Measurements from ENCODE around the gene SSBP3. TPM values are rescaled to one million over a fixed set of nuclear protein-coding genes. Genes with fewer than 3 reads are reported as not detected.

Gene SSBP3
- total RNA-seq, 4 donors from 2014 or later = 28.7 to 162 (median 37.0) TPM

DNA sequence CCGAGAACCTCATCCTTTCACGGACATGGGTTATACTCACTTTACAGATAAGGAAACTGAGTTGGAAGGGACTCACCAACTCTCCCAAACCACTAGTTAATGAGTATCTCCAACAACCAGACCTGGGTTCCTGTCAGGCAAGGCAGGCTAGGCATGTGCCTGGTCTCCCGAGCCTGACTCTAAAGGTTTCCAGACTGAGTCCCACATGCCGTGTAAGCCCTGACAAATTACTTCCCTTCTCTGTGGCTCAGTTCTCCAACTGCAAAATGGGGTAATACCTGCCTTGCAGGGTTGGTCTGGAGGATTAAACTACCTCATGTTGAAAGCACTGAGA, 34.3 kb downstream of the SSBP3 start:
- Histone ChIP-seq H3K27ac (peak overlapping the region; percentile 4 to 73 (median 40)), H3K36me3 (no peaks in the 10 kb centered on the region), H3K9me3 (no peaks in the 10 kb centered on the region), H3K27me3 (no peaks in the 10 kb centered on the region), H3K4me3 (no peak overlapping the region), H3K4me1 (peaks cover 23 to 49% (median 35%) of the 10 kb centered on the region in 4 donors)
- intact Hi-C loops (cut with DNase I; ENCODE audit: low total_unique reads) (no loop called here), in situ Hi-C loops (cut with MboI; ENCODE audit: low pct_ligation_motif_present in 1 of 4, low pct_unique_long_range_greater_than_20kb in 1 of 4, low sequenced_read_pairs in 3 of 4) (no loop called here)
- WGBS, 2 donors (ENCODE audit: low coverage in 1 of 2) = 43% methylated on average over 4 of the region's 4 CpGs; no CpG with 5 or more reads in 1 of the 2 donors
- no peak for DNase-seq
- TF ChIP-seq, protein P1, sequence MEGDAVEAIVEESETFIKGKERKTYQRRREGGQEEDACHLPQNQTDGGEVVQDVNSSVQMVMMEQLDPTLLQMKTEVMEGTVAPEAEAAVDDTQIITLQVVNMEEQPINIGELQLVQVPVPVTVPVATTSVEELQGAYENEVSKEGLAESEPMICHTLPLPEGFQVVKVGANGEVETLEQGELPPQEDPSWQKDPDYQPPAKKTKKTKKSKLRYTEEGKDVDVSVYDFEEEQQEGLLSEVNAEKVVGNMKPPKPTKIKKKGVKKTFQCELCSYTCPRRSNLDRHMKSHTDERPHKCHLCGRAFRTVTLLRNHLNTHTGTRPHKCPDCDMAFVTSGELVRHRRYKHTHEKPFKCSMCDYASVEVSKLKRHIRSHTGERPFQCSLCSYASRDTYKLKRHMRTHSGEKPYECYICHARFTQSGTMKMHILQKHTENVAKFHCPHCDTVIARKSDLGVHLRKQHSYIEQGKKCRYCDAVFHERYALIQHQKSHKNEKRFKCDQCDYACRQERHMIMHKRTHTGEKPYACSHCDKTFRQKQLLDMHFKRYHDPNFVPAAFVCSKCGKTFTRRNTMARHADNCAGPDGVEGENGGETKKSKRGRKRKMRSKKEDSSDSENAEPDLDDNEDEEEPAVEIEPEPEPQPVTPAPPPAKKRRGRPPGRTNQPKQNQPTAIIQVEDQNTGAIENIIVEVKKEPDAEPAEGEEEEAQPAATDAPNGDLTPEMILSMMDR (IDR thresholded peaks at IDR 0.05) = no peak
- TF ChIP-seq EP300 (IDR thresholded peaks at IDR 0.05; ENCODE audit: low read depth) (no peak), POLR2AphosphoS5 (IDR thresholded peaks at IDR 0.05) (no peak), POLR2A (IDR thresholded peaks at IDR 0.05) (no peak)

DNA sequence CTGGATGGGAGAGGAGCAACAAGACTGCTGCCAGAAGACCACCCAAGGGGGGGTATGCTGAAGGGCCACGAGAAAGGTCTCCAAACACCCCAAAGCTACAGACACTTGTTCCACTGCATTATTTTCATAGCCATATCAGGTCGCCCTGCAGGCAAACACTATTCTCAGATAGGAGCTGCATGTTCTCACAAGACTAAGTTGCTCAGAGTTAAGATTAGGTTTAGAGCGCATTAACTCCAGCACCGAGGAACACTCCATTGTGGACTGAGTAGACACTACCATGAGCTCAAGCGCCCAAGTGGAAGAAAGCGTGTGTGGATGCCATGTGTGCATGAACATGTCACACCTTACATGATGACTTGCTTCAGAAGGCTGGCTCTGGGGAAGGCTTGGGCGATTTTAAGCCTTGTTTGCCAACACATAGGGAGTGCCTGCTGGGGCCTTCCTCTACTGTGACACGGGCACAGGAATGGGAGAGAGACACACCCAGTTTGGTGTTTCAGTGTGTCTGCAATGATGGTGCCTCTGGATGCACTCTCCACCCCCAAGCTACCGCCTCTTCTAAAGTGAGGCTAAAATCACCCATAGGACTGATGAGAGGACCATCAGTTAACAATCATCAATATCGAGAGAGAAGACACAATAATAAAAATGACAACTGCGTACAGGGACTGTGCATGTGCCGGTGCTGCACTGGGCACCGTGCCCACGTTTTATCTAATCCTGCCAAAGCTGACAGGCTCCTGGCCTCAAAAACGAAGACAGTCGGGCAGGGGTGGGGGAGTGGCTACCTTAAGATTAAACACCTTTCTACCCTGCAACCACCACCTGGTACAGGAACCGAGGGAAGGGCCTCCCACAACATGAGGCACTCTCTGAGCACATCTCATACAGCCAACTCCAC, 34.9 kb downstream of the SSBP3 start:
- Histone ChIP-seq H3K4me1 (peaks cover 21 to 49% (median 31%) of the 10 kb centered on the region in 4 donors), H3K9me3 (no peaks in the 10 kb centered on the region), H3K27me3 (no peaks in the 10 kb centered on the region), H3K4me3 (no peak overlapping the region), H3K36me3 (no peaks in the 10 kb centered on the region), H3K27ac (peak overlapping the region; percentile 4 to 73 (median 40))
- 47 to 65% methylated on average over 3 to 17 of the region's 17 CpGs for WGBS, 2 donors (ENCODE audit: low coverage in 1 of 2)
- TF ChIP-seq, protein P1 (IDR thresholded peaks at IDR 0.05) = no peak
- no peak for TF ChIP-seq POLR2A (IDR thresholded peaks at IDR 0.05)
- no peak for TF ChIP-seq POLR2AphosphoS5 (IDR thresholded peaks at IDR 0.05)
- no peak for TF ChIP-seq EP300 (IDR thresholded peaks at IDR 0.05; ENCODE audit: low read depth)
- intact Hi-C loops (cut with DNase I; ENCODE audit: low total_unique reads) = no loop called here
- in situ Hi-C loops (cut with MboI; ENCODE audit: low pct_ligation_motif_present in 1 of 4, low pct_unique_long_range_greater_than_20kb in 1 of 4, low sequenced_read_pairs in 3 of 4) = no loop called here
- DNase-seq = peak; percentile 54

DNA sequence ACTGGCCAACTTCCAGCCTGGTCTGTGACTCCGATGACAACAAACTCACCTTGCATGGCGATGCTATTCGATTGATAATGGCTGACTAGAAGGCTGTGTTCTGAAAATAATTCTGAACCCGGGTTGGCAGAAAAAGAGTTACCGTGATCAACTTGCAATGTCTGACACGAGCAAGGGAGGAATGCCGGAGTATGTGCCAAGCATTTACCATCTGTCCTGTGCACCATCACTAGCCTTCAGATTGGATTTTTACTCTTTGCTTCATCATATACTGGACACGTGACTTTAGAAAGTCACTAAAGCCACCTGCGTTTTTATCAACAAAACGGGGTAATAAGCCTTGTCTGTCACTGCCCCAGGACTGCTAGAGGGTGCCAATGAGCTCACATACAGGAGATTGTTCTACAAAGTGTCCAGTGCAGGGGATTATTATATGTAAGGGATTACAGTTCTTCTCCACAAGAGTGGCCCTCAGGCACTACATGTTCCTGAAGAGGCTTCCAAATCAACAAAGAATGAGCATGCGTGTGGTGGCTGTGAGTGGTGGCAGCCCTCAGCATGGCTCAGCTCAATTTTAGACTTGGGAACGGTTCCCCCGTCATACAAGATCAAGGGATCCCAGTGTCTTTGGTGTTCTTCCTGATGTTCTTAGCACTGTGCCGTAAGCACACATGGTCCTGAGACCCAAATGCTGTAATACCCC, 35.8 kb downstream of the SSBP3 start:
- DNase-seq = no peak
- no peak overlapping the region for H3K4me3 ChIP-seq
- in situ Hi-C loops (cut with MboI; ENCODE audit: low pct_ligation_motif_present in 1 of 4, low pct_unique_long_range_greater_than_20kb in 1 of 4, low sequenced_read_pairs in 3 of 4) = no loop called here
- peak overlapping the region in 2 of 4 donors; percentile 27 to 73 for H3K27ac ChIP-seq
- 79% methylated on average over 14 of the region's 14 CpGs; no CpG with 5 or more reads in 1 of the 2 donors for WGBS, 2 donors (ENCODE audit: low coverage in 1 of 2)
- no peaks in the 10 kb centered on the region for H3K27me3 ChIP-seq
- intact Hi-C loops (cut with DNase I; ENCODE audit: low total_unique reads) = no loop called here
- no peak for TF ChIP-seq POLR2AphosphoS5 (IDR thresholded peaks at IDR 0.05)
- no peak for TF ChIP-seq POLR2A (IDR thresholded peaks at IDR 0.05)
- TF ChIP-seq, protein P1 (IDR thresholded peaks at IDR 0.05) = no peak
- no peak for TF ChIP-seq EP300 (IDR thresholded peaks at IDR 0.05; ENCODE audit: low read depth)
- H3K4me1 ChIP-seq = peaks cover 21 to 56% (median 38%) of the 10 kb centered on the region in 4 donors
- H3K36me3 ChIP-seq = no peaks in the 10 kb centered on the region
- H3K9me3 ChIP-seq = no peaks in the 10 kb centered on the region

DNA sequence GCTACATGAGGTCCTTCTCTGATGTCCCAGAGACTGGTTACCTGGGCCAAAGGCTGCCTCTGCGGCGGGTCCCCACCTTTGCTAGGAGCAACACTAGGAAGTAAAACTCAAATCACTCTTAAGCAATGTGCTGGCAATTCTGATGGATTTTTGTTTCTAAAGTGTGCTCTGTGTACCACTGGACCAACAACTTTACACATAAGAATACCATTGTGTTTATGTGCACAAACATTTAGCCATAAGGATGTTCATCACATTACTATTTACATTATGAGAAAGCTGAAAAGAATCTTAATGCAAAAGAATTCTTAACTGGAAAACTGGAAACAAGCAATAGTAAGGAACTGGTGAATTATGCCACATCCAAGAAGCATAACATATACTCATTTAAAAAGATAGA, 38.6 kb downstream of the SSBP3 start:
- Histone ChIP-seq H3K27ac (no peak overlapping the region), H3K9me3 (no peaks in the 10 kb centered on the region), H3K4me1 (peaks cover 29 to 66% (median 46%) of the 10 kb centered on the region in 4 donors), H3K36me3 (no peaks in the 10 kb centered on the region), H3K4me3 (no peak overlapping the region), H3K27me3 (no peaks in the 10 kb centered on the region)
- no peak for DNase-seq
- TF ChIP-seq, protein P1 (IDR thresholded peaks at IDR 0.05) = no peak
- no peak for TF ChIP-seq POLR2AphosphoS5 (IDR thresholded peaks at IDR 0.05)
- TF ChIP-seq EP300 (IDR thresholded peaks at IDR 0.05; ENCODE audit: low read depth) = no peak
- TF ChIP-seq POLR2A (IDR thresholded peaks at IDR 0.05) = no peak
- intact Hi-C loops (cut with DNase I; ENCODE audit: low total_unique reads) (no loop called here), in situ Hi-C loops (cut with MboI; ENCODE audit: low pct_ligation_motif_present in 1 of 4, low pct_unique_long_range_greater_than_20kb in 1 of 4, low sequenced_read_pairs in 3 of 4) (no loop called here)
- WGBS, 2 donors (ENCODE audit: low coverage in 1 of 2) = 94 to 100% methylated on average over 2 of the region's 2 CpGs
